LNCaP clone FGC (cell line): ENCODE measurements around the gene GPC3.
"Not testable (repeated sequence)": the region's sequence is repeated elsewhere in the genome, so short reads cannot be mapped to it uniquely, and the experiment has no call there.

ENCODE experiments used
- DNase-seq: peaks from one replicate; pipeline ENCODE4 v3.0.0-alpha.2; 2011; ENCODE audit warnings: low read depth
- H3K4me3 ChIP-seq: 2 replicates; pipeline ENCODE4 v1.5.1; 2011; ENCODE audit warnings: mild to moderate bottlenecking, low read depth, low read length, control low read depth
- CTCF ChIP-seq: IDR thresholded peaks from 2 replicates; pipeline ENCODE4 v1.5.1; 2012; ENCODE audit warnings: mild to moderate bottlenecking; ENCODE audit not compliant: control insufficient read depth, insufficient read depth; ENCODE audit errors: extremely low read depth

GPC3 gene

GRCh38 chrX:134020910-134021309 lies 35.5 kb upstream of the GPC3 start:
- no peak for DNase-seq
- no peak overlapping the region for H3K4me3 ChIP-seq
- TF ChIP-seq CTCF = 0 out of 2 replicates have a peak, but pooled peaks have one; percentile 7

DNA sequence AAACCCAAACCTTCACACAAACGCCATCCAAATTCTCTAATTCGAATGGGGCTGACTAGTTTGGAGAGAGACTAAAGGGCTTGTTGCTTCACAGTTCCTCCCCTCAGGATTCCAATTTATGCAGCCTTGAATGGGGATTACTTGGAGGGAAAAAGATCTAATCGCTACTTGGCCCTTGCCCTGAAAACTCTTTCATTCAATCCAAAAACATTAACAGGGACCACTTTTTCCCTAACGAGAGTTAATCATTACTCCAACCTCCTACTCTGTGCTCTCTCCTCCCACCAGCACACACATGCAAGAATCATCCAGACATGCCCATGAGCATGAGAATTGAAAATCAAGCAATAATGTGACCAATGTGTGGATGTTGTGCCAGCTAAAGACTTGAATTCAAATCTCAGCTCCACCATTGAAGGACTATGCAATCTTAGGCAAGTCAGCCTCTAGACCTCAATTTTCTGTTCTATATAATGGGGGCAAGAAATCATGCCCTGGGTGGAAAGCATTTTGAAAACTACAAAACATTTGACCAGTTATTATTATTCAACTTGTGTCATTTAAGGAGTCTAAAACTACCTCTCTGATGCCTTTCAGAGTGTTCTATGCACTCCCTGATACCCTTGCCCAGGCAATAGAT lies 34.3 kb upstream of the GPC3 start:
- DNase-seq = no peak
- no peak overlapping the region for H3K4me3 ChIP-seq
- TF ChIP-seq CTCF = no peak

DNA sequence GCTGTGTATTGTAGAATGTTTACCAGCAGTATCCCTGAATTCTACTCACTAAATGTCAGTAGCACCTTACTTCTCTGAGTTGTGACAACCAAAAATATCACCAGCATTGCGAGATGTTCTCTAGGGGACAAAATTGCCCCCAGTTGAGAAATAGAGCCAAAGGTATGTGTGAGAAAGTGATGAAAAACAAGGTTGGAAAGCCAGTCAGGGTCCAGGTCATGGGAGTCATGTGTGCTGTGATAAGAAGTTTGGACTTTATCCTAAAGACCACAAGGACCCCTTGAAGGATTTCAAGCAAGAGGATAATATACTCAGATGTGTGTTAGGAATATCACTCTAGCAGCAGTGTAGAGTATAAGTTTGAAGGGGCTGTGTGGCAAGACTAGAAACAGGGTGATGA lies 30.9 kb upstream of the GPC3 start:
- not testable (repeated sequence) for DNase-seq, H3K4me3 ChIP-seq

GRCh38 chrX:134015510-134015909 lies 30.1 kb upstream of the GPC3 start:
- not testable (repeated sequence) for H3K4me3 ChIP-seq

GRCh38 chrX:134013524-134013923 lies 28.1 kb upstream of the GPC3 start:
- no peak for DNase-seq
- no peak for TF ChIP-seq CTCF
- no peak overlapping the region for H3K4me3 ChIP-seq

More at GRCh38 chrX:134015510-134015909, 30.1 kb upstream of the GPC3 start:
- not testable (repeated sequence) for DNase-seq

DNA sequence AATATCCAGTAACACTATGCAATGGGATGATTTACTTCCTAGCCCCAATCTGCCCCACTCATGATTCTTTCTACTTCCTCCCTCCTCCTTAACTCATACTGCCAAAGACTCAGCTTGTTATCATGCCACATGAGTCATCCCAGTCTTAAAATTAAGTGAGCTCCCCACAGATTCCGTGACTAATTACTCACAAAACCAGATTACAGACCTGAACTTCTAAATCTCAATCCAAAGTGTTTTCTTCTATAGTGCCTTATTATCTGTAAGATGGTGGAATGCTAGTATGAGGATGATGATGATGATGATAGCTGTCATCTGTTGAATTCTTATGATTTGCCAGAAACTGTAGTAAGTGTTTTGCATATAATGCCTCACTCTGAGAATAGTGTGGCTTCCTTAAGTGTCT lies 27.7 kb upstream of the GPC3 start:
- no peak for DNase-seq
- H3K4me3 ChIP-seq = no peak overlapping the region
- no peak for TF ChIP-seq CTCF

GRCh38 chrX:134010690-134011089 lies 25.3 kb upstream of the GPC3 start:
- no peak for DNase-seq
- no peak overlapping the region for H3K4me3 ChIP-seq
- no peak for TF ChIP-seq CTCF

DNA sequence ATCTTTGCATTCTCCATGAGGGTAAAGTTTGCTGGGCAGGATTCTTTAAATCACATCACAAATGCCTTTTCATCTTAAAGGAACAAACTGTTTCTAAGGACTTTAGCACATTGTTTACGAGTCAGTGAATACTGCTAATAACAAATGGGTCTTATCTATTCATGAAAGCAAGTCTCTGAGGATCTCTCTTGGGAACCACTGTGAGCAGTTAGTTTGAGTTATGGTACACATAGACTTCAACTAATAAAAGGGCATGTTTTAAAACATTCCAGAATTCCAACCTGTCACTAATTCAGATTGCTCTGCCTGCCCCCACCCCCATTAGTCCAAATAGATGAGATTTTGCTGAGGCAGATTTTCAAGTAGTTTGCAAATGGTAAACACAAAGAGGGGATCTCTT lies 22.3 kb upstream of the GPC3 start:
- TF ChIP-seq CTCF = no peak
- DNase-seq = no peak

More for the DNA sequence above, 22.3 kb upstream of the GPC3 start:
- H3K4me3 ChIP-seq = no peak overlapping the region
